ENCODE data around the gene PTPN11. TPM values are rescaled to one million over a fixed set of nuclear protein-coding genes. Genes with fewer than 3 reads are reported as not detected.

The PTPN11 gene
- total RNA-seq, 2 donors from 2014 or later, result 81.5 to 82.3 TPM

DNA sequence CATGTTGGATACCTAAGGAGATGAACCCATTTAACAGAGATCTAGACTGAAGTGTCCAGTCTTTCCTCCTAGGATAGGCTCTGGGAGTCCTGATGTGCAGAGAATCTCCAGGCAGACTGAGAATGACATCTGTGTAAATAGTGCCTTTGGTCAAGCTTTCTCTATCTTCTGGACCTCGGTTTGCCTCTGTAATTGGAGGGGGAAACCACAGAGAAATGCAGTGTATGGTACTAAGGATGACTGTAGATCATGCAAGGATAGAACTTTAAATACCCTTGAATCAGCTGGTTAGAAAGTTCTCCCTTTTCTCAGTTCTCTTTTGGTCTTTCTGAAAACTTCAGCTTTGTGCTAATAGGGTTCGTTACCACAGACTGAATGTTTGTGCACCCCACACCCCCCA is 112.2 kb downstream of the PTPN11 start:
- no peak overlapping the region for H3K9ac ChIP-seq (ENCODE audit: low read depth in 2 of 2, low read length in 2 of 2)
- DNase-seq, result no peak
- no peaks in the 10 kb centered on the region for H3K9me3 ChIP-seq
- intact Hi-C loops (cut with DNase I), result no loop called here
- TF ChIP-seq, protein P1, sequence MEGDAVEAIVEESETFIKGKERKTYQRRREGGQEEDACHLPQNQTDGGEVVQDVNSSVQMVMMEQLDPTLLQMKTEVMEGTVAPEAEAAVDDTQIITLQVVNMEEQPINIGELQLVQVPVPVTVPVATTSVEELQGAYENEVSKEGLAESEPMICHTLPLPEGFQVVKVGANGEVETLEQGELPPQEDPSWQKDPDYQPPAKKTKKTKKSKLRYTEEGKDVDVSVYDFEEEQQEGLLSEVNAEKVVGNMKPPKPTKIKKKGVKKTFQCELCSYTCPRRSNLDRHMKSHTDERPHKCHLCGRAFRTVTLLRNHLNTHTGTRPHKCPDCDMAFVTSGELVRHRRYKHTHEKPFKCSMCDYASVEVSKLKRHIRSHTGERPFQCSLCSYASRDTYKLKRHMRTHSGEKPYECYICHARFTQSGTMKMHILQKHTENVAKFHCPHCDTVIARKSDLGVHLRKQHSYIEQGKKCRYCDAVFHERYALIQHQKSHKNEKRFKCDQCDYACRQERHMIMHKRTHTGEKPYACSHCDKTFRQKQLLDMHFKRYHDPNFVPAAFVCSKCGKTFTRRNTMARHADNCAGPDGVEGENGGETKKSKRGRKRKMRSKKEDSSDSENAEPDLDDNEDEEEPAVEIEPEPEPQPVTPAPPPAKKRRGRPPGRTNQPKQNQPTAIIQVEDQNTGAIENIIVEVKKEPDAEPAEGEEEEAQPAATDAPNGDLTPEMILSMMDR (IDR thresholded peaks at IDR 0.05), result no peak
- H3K36me3 ChIP-seq, result no peaks in the 10 kb centered on the region
- H3K4me3 ChIP-seq, result no peak overlapping the region
- H3K27me3 ChIP-seq, result no peaks in the 10 kb centered on the region
- H3K4me1 ChIP-seq, result no peaks in the 10 kb centered on the region
- H3K27ac ChIP-seq, result no peak overlapping the region

DNA sequence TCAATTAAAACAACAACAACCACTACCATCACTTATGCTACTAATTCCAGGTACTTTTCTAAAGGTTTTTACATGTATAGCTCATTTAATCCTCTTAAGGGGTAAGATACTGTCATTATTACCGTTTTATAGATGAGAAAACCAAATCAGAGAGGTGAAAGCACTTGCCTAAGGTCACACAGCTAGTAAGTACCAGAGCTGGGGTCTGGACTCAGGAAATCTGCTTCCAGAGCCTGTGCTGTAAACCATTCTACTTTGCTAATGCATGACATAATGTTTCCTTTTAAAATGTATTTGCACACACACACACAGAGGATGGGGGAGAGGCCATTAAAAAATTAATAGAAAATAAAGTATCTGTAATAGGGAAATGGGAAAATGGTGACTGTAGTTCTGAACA is 113.4 kb downstream of the PTPN11 start:
- Histone ChIP-seq H3K36me3 (no peaks in the 10 kb centered on the region), H3K9me3 (no peaks in the 10 kb centered on the region), H3K4me1 (no peaks in the 10 kb centered on the region), H3K27me3 (no peaks in the 10 kb centered on the region), H3K9ac (ENCODE audit: low read depth in 2 of 2, low read length in 2 of 2) (no peak overlapping the region), H3K4me3 (no peak overlapping the region), H3K27ac (no peak overlapping the region)
- no peak for DNase-seq
- TF ChIP-seq, protein P1 (IDR thresholded peaks at IDR 0.05), result no peak
- intact Hi-C loops (cut with DNase I), result no loop called here

DNA sequence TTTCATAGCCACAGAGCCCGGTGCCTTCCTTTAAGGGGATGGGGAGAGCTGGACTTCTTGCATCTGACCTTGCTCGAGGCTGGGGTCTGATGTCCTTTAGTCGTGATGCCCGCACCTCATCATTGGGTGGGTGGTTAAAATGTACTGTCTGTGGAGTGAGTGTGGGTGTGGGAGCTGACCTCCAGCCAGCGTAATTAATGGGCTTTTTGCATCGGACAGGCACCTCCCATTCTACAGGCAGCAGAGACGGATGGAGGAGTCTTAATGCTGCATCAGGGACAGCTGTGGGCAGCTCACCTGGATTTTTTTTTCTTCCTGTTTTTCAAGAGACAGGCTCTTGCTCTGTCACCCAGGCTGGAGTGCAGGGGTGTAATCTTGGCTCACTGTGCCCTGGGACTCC is 114.8 kb downstream of the PTPN11 start:
- Histone ChIP-seq H3K36me3 (no peaks in the 10 kb centered on the region), H3K9ac (ENCODE audit: low read depth in 2 of 2, low read length in 2 of 2) (no peak overlapping the region), H3K9me3 (no peaks in the 10 kb centered on the region), H3K4me3 (no peak overlapping the region), H3K27ac (no peak overlapping the region), H3K4me1 (no peaks in the 10 kb centered on the region), H3K27me3 (no peaks in the 10 kb centered on the region)
- DNase-seq, result no peak
- TF ChIP-seq, protein P1 (IDR thresholded peaks at IDR 0.05), result no peak
- intact Hi-C loops (cut with DNase I), result no loop called here

DNA sequence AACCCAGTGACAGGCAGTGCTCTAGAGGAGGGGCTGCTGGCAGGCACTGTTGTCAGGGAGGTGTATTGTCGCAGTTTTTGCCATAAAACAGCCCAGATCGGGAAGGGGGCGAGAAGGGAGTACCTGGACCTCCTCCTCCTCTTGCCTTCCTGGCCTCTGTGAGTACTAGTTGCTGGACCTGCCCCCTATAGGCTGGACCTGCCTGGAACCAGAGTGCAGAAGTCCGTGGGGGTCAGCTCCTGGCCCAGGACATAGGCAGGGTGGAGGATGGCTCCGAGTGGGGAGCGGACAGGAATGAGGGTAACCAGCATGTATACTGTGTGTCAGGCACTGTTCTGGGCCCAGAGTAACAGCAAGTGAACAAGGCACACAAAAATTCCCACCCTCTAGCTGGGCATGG is 116.3 kb downstream of the PTPN11 start:
- no peak overlapping the region for H3K4me3 ChIP-seq
- no peak overlapping the region for H3K9ac ChIP-seq (ENCODE audit: low read depth in 2 of 2, low read length in 2 of 2)
- H3K4me1 ChIP-seq, result no peaks in the 10 kb centered on the region
- no peaks in the 10 kb centered on the region for H3K9me3 ChIP-seq
- TF ChIP-seq, protein P1 (IDR thresholded peaks at IDR 0.05), result no peak
- no peak for DNase-seq
- intact Hi-C loops (cut with DNase I), result no loop called here
- H3K27ac ChIP-seq, result no peak overlapping the region
- H3K27me3 ChIP-seq, result no peaks in the 10 kb centered on the region
- H3K36me3 ChIP-seq, result no peaks in the 10 kb centered on the region

DNA sequence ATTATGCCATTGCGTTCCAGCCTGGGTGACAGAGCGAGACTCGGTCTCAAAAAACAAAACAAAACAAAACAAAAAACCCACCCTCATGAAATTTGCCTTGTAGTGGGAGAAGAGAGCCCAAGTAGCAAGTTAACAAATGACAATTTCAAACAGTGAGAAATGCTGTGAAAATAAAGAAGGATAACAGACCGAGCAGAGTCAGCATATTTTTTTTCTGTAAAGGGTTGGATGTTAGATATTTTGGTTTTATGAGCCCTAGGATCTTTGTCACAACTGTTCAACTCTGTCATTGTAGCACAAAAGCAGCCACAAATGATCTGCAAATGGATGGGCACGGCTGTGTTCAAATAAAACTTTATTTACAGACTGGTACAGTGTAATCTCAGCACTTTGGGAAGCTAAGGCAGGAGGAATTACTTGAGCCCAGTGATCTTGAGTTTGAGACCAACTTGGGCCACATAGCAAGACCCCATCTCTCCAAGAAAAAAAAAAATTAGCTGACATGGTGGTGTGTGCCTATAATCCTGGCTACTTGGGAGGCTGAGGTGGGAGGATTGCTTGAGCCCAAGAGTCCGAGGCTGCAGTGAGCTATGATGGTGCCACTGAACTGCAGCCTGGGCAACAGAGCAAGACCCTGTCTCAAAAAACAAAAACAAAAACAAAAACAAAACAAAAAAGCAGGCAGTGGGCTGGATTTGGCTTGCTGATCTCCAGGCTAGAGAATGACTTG is 117.1 kb downstream of the PTPN11 start:
- Histone ChIP-seq H3K4me3 (no peak overlapping the region), H3K27me3 (no peaks in the 10 kb centered on the region), H3K9me3 (no peaks in the 10 kb centered on the region), H3K4me1 (no peaks in the 10 kb centered on the region), H3K9ac (ENCODE audit: low read depth in 2 of 2, low read length in 2 of 2) (no peak overlapping the region), H3K27ac (no peak overlapping the region), H3K36me3 (no peaks in the 10 kb centered on the region)
- DNase-seq, result no peak
- TF ChIP-seq, protein P1 (IDR thresholded peaks at IDR 0.05), result no peak
- intact Hi-C loops (cut with DNase I), result no loop called here

Data from colonic mucosa (tissue), 4 donors.